Type B pancreatic cell (in vitro differentiated cells): ENCODE data around the gene ABHD13. TPM values are rescaled to one million over a fixed set of nuclear protein-coding genes. Genes with fewer than 3 reads are reported as not detected.
A peak's percentile ranks its signal among the peaks of the same experiment; 100 is the strongest.
"Not testable (repeated sequence)": the region's sequence is repeated elsewhere in the genome, so short reads cannot be mapped to it uniquely, and the experiment has no call there.

Source experiments
- DNase-seq: peaks from one replicate; pipeline ENCODE4 v3.0.0; 2021; ENCODE audit warnings: mixed read lengths; ENCODE audit not compliant: unreplicated experiment; ENCODE audit errors: extremely low spot score
- H3K27ac Mint-ChIP-seq: 2 replicates; pipeline ENCODE4 v1.8.0; 2021; ENCODE audit warnings: mild to moderate bottlenecking, mixed read lengths
- H3K27me3 Mint-ChIP-seq: 2 replicates; pipeline ENCODE4 v1.8.0; 2021; ENCODE audit warnings: mixed read lengths
- H3K36me3 Mint-ChIP-seq: 2 replicates; pipeline ENCODE4 v1.8.0; 2021; ENCODE audit warnings: mixed read lengths
- H3K4me1 Mint-ChIP-seq: one replicate; pipeline ENCODE4 v1.8.0; 2021; ENCODE audit warnings: mixed read lengths; ENCODE audit not compliant: unreplicated experiment
- H3K4me3 Mint-ChIP-seq: 2 replicates; pipeline ENCODE4 v1.8.0; 2021; ENCODE audit warnings: mild to moderate bottlenecking, mixed read lengths
- H3K9me3 Mint-ChIP-seq: 2 replicates; pipeline ENCODE4 v1.8.0; 2021; ENCODE audit warnings: mixed read lengths
- CTCF ChIP-seq: fragments of 200-600 bp; sonication (generic); conservative IDR thresholded peaks from 2 replicates; pipeline ENCODE4 v1.5.0; 2021; ENCODE audit warnings: antibody characterized with exemption, mild to moderate bottlenecking
- total RNA-seq: library from RNA; stranded (reverse); gene quantifications from 2 replicates; pipeline ENCODE4 v1.2.1, GENCODE V29; 2021; ENCODE audit warnings: low replicate concordance

ABHD13 gene
- total RNA-seq, 1 donor from 2014 or later: 9.0 TPM

GRCh38 chr13:108214441-108215271 is 3.5 kb upstream of the ABHD13 start:
- no peak for TF ChIP-seq CTCF
- H3K36me3 Mint-ChIP-seq: peaks cover 4% of the 10 kb centered on the region
- no peaks in the 10 kb centered on the region for H3K9me3 Mint-ChIP-seq
- no peak for DNase-seq
- H3K27me3 Mint-ChIP-seq: no peaks in the 10 kb centered on the region
- H3K4me1 Mint-ChIP-seq: peaks cover 26% of the 10 kb centered on the region
- peak overlapping the region; percentile 94 for H3K4me3 Mint-ChIP-seq
- peak overlapping the region; percentile 87 for H3K27ac Mint-ChIP-seq

- H3K27me3 Mint-ChIP-seq: no peaks in the 10 kb centered on the region
- peak within 1 kb of the TSS; percentile 94 for H3K4me3 Mint-ChIP-seq
- DNase-seq: peak; percentile 95
- H3K27ac Mint-ChIP-seq: peak within 1 kb of the TSS; percentile 96
- H3K4me1 Mint-ChIP-seq: peaks cover 34% of the 10 kb centered on the region
- H3K36me3 Mint-ChIP-seq: no peaks in the 10 kb centered on the region
- H3K9me3 Mint-ChIP-seq: no peaks in the 10 kb centered on the region
- no peak for TF ChIP-seq CTCF
These were observed 2.8 kb upstream of the ABHD13 start, which contains the start of gene LIG4 for GRCh38 chr13:108215436-108215835. Gene LIG4, minus strand, starts transcription at chr13:108215536. Its CDS starts 4,268 bp downstream, at chr13:108211268.

GRCh38 chr13:108217307-108218043 is 717 bp upstream of the ABHD13 start:
- Mint-ChIP-seq H3K4me3 (peak overlapping the region; percentile 94), H3K27ac (peak overlapping the region; percentile 96), H3K4me1 (peaks cover 34% of the 10 kb centered on the region)
- not testable (repeated sequence) for DNase-seq, H3K27me3 Mint-ChIP-seq, H3K9me3 Mint-ChIP-seq, H3K36me3 Mint-ChIP-seq

GRCh38 chr13:108220041-108220440 is 1.8 kb downstream of the ABHD13 start:
- peaks cover 28% of the 10 kb centered on the region for H3K4me1 Mint-ChIP-seq
- H3K36me3 Mint-ChIP-seq: peaks cover 3% of the 10 kb centered on the region
- DNase-seq: no peak
- peak overlapping the region; percentile 94 for H3K4me3 Mint-ChIP-seq
- H3K9me3 Mint-ChIP-seq: no peaks in the 10 kb centered on the region
- no peaks in the 10 kb centered on the region for H3K27me3 Mint-ChIP-seq
- no peak for TF ChIP-seq CTCF
- H3K27ac Mint-ChIP-seq: peak overlapping the region; percentile 90

- no peak for TF ChIP-seq CTCF
- no peak for DNase-seq
- H3K27ac Mint-ChIP-seq: no peak overlapping the region
- no peaks in the 10 kb centered on the region for H3K27me3 Mint-ChIP-seq
- H3K36me3 Mint-ChIP-seq: peaks cover 3% of the 10 kb centered on the region
- H3K9me3 Mint-ChIP-seq: no peaks in the 10 kb centered on the region
- H3K4me3 Mint-ChIP-seq: no peak overlapping the region
- H3K4me1 Mint-ChIP-seq: peaks cover 45% of the 10 kb centered on the region
These were observed 5.7 kb downstream of the ABHD13 start for GRCh38 chr13:108223687-108224503.
